ENCODE results near the gene TST.

- no peak for TF ChIP-seq CTCF (conservative IDR thresholded peaks at IDR 0.05 in 1 of 2, IDR thresholded peaks at IDR 0.05 in 1 of 2; ENCODE audit: low read depth in 1 of 2, low read length in 2 of 2)
- no peak for TF ChIP-seq EZH2 (IDR thresholded peaks at IDR 0.05; ENCODE audit: low read length, missing control alignments)
Observed at GRCh38 chr22:37043209-37043827, 24.1 kb upstream of the TST start.

All from fibroblast of lung (primary cell).